Body of pancreas (tissue), 4 donors: ENCODE measurements around the gene GUCA1C.

Experiments used
- POLR2A ChIP-seq, 3 donors: fragments of 450-650 bp; IDR thresholded peaks; one replicate each; pipeline ENCODE4 v1.6.1; 2016; ENCODE audit warnings: antibody characterized with exemption in 3 of 3, mild to moderate bottlenecking in 2 of 3
- TF ChIP-seq, protein P1 (sequence below), 7 experiments: fragments of 450-650 bp in 4 of 7; fragments of 200-600 bp in 3 of 7; sonication (generic) in 3 of 7; IDR thresholded peaks; one replicate each; pipeline ENCODE4 v1.5.1; 2016 to 2019; ENCODE audit warnings: antibody characterized with exemption in 7 of 7

DNA sequence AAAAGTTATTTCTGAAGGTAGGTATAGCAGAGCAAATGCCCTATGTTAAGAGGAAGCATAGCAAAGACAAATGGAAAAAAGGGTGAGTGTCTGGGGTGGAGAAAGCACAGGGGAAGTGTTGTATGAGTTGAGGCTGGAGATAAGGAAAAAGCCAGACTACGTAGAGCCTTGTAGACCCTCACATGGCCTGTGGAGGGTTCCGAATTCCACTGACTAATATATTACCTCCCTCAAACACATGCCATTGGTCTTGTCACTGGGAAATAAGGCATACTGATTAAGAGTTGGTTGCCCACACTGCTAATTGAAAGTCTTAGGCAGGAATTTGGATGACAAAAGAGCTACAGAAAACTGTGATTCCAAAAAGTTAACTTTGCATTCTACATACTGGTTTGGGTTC is 65.9 kb downstream of the GUCA1C start:
- no peak for TF ChIP-seq POLR2A (IDR thresholded peaks at IDR 0.05)
- TF ChIP-seq, protein P1, sequence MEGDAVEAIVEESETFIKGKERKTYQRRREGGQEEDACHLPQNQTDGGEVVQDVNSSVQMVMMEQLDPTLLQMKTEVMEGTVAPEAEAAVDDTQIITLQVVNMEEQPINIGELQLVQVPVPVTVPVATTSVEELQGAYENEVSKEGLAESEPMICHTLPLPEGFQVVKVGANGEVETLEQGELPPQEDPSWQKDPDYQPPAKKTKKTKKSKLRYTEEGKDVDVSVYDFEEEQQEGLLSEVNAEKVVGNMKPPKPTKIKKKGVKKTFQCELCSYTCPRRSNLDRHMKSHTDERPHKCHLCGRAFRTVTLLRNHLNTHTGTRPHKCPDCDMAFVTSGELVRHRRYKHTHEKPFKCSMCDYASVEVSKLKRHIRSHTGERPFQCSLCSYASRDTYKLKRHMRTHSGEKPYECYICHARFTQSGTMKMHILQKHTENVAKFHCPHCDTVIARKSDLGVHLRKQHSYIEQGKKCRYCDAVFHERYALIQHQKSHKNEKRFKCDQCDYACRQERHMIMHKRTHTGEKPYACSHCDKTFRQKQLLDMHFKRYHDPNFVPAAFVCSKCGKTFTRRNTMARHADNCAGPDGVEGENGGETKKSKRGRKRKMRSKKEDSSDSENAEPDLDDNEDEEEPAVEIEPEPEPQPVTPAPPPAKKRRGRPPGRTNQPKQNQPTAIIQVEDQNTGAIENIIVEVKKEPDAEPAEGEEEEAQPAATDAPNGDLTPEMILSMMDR (IDR thresholded peaks at IDR 0.05), result no peak
